D721Med (cell line): ENCODE data around the gene RIN1.
"Not testable (repeated sequence)": the region's sequence is repeated elsewhere in the genome, so short reads cannot be mapped to it uniquely, and the experiment has no call there.

Experiments used
- DNase-seq: peaks from one replicate; pipeline ENCODE4 v3.0.0; 2011; ENCODE audit warnings: low spot score; ENCODE audit not compliant: insufficient read length
- FAIRE-seq: peaks from 2 replicates; lab custom pipeline; 2011; peaks lifted over from hg19 to GRCh38; lab: Jason Lieb, UNC
- TF ChIP-seq, protein P1 (sequence below): IDR thresholded peaks from 2 replicates; pipeline ENCODE4 v1.5.1; 2012; ENCODE audit warnings: mild to moderate bottlenecking, control low read depth; ENCODE audit not compliant: insufficient read depth; ENCODE audit errors: missing control alignments

RIN1 gene, protein sequence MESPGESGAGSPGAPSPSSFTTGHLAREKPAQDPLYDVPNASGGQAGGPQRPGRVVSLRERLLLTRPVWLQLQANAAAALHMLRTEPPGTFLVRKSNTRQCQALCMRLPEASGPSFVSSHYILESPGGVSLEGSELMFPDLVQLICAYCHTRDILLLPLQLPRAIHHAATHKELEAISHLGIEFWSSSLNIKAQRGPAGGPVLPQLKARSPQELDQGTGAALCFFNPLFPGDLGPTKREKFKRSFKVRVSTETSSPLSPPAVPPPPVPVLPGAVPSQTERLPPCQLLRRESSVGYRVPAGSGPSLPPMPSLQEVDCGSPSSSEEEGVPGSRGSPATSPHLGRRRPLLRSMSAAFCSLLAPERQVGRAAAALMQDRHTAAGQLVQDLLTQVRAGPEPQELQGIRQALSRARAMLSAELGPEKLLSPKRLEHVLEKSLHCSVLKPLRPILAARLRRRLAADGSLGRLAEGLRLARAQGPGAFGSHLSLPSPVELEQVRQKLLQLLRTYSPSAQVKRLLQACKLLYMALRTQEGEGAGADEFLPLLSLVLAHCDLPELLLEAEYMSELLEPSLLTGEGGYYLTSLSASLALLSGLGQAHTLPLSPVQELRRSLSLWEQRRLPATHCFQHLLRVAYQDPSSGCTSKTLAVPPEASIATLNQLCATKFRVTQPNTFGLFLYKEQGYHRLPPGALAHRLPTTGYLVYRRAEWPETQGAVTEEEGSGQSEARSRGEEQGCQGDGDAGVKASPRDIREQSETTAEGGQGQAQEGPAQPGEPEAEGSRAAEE

DNA sequence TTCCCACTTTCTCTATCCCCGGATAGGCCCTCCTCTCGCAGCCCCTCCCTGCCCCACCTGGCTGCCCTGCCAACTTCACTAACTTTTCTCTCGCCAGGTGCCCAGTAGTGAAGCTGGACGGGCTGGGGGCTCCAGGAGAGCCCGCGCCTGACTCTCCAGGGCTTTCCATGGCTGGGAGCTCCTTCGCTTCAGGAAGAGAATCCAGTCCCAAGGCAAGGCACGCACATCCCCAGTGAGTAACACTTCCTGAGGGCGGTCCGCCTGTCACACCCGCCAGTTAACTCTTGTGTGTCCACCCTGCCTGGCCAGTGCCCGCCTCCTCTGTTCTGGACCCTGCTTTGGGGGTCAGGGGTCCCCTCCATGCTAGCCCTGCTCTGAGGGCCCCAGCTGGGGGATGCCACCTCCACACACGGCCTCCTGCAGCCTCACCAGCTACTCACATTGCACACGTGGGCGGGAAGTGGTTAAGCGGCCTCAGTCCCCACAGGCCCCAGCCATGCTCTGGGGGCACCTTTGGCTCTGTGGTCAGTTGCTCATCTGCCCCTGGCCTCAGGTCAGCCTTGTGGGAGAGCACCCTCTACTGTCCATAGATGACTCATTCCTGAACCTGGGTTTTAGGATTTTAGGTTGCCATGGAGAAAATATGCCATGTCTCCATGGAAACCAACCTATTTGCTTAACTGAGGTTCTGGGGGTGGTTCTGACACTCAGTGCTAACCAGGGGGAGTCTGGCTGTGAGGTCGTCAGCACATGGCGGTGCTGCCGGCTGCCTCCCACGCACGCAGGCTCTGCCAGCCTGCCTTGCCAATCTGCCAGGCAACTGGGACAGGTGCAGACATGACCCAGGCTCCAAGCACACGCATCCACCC lies at the start of gene RIN1:
Gene RIN1, minus strand, starts transcription at position 201 of the 869 bp plus-strand sequence. Its CDS starts 32 bp downstream, at position 169.
- TF ChIP-seq, protein P1, sequence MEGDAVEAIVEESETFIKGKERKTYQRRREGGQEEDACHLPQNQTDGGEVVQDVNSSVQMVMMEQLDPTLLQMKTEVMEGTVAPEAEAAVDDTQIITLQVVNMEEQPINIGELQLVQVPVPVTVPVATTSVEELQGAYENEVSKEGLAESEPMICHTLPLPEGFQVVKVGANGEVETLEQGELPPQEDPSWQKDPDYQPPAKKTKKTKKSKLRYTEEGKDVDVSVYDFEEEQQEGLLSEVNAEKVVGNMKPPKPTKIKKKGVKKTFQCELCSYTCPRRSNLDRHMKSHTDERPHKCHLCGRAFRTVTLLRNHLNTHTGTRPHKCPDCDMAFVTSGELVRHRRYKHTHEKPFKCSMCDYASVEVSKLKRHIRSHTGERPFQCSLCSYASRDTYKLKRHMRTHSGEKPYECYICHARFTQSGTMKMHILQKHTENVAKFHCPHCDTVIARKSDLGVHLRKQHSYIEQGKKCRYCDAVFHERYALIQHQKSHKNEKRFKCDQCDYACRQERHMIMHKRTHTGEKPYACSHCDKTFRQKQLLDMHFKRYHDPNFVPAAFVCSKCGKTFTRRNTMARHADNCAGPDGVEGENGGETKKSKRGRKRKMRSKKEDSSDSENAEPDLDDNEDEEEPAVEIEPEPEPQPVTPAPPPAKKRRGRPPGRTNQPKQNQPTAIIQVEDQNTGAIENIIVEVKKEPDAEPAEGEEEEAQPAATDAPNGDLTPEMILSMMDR: peak; percentile 17
- DNase-seq: no peak
- no peak for FAIRE-seq

DNA sequence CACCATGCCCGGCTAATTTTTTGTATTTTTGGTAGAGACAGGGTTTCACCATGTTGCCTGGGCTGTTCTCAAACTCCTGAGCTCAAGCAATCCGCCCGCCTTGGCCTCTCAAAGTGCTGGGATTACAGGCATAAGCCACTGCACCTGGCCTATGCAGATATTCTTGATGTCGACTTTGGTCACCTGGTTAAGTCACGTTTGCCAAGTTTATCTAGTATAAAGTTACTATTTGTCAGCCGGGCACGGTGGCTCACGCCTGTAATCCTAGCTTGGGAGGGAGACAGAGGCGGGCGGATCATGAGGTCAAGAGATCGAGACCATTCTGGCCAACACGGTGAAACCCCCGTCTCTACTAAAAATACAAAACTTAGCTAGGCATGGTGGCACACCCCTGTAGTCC lies 48.1 kb upstream of the RIN1 start:
- not testable (repeated sequence) for FAIRE-seq, DNase-seq

DNA sequence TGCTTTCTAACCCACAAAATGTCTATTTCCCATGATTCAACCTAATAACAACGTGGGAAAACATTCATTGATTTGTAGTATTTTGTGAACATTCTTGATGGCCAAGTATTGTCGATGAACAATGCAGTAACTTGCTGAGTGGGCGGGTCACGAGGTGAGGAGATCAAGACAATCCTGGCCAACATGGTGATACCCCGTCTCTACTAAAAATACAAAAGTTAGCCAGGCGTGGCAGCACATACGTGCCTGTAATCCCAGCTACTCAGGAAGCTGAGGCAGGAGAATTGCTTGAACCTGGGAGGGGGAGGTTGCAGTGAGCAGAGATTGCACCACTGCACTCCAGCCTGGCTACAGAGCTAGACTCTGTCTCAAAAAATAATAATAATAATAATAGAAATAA lies 44.0 kb upstream of the RIN1 start:
- DNase-seq, FAIRE-seq: not testable (repeated sequence)

DNA sequence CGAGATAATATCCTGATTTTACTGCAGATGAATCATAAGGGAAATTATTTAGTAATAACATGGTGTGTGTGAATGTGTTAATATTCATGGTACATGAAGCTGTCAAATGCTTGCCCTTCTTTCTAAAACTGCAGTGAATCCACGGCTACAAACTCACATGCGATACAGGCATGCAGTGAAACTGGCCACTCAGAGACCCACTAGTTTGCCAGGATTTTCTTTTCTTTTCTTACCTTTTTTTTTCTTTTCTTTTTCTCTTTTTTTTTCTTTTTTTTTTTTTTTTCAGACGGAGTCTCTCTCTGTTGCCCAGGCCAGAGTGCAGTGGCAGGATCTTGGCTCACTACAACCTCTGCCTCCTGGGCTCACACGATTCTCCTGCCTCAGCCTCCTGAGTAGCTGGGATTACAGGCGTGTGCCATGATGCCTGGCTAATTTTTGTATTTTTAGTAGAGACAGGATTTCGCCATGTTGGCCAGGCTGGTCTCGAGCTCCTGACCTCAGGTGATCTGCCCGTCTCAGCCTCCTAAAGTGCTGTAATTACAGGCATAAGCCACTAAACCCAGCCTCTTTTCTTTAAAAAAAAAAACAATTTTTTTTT lies 37.6 kb upstream of the RIN1 start:
- FAIRE-seq, DNase-seq: not testable (repeated sequence)

DNA sequence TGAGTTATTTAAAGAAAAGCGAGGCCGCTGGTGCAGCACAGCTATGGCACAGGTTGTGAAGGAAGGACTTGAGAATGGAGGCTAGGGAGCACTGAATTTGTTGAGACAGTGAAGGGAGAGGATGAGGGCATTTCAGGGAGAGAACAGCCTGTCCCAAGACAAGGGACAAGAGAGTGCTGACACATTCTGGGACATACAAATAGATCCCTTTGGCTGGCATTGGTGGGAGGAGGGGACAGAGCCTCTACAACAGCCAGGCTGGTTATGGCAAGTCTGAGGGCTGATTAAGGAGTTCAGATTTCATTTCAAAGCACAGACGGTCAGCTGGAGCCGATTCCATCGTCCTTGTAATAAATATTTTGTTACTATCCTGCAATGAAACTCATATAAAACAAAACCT lies 37.0 kb upstream of the RIN1 start:
- FAIRE-seq (no peak), DNase-seq (no peak)
- TF ChIP-seq, protein P1: no peak

DNA sequence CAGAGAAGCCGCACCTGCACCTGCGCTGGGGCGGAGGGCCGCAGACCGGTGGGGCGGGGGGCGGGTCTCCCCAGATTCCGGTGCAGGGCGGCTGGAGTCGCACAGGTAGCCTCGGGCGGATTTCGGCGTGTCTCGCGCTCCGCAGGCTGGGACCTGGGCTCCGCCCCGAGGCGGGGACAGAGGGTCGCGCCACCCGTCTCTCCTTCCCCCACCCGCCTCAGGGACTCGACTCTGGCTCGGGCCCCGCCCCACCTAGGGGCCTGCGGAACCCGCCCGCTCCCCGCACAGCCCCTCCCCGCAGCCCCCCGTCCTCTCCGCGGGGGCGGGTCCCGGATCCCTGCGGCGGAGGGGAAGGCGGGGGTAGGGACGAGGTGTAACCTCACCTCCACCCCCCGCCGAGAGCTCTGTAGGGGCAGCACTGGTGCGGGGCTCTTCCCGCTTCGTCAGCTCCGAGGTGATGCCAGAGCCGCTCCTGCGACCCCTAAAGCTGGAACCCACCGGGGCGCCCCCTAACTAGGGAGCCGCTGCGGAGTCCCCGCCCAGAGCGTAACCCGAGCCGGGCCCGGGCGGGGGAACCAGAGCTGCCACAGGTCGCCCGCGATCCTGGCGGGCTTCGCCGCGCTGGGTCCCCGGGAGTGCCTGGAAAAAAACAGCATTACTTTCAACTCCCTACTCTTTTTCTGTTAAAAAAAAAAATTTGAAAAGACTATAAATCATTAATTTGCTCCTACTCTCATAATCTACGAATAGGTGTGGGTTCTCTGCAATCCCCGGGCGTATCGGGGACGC lies 35.6 kb upstream of the RIN1 start, which contains the start of gene SLC29A2:
Gene SLC29A2, minus strand, starts transcription at position 134 of the 789 bp plus-strand sequence. CDS start 169 bp downstream, outside the sequence.
- peak; percentile 75 for DNase-seq
- no peak for FAIRE-seq
- TF ChIP-seq, protein P1: no peak

DNA sequence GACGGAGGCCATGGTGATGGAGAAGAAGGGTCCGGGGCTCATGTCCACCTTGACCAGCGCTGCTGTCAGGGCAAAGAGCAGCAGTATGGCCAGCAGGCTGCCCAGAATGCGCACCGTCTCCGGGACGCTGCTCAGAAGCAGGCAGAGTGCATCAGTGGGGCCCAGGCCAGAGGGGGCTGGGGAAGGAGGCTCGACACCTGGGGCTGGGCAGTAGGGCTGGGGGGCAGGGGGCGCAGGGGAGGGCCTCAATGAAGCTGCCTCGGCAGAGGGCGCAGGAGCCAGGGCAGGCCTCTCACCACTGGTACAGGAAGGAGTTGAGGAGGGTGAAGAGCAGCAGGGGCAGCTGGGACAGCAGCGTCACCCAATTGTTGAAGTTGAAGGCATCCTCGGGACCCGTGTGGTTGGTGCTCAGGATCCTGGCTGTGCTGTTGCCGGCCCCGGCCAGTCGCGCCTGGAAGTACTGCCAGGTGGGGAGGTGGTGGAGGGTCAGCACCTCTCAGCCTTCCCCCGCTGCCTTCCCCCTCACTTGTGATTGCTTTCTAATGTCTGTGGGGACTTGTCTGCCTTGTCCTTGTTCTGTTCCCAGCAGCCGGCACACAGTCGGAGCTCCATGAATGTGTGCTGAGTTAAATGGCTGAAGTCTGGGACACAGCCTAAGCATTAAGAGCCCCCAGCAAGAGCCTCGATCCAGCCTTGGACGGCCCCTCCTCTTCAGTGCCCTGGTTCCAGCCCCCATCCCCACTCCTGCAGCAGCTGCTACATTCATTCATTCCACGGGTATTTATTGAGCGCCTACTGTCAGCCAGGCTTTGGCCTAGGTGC lies 33.0 kb upstream of the RIN1 start:
- DNase-seq (no peak), FAIRE-seq (no peak)
- TF ChIP-seq, protein P1: no peak
